B cell (primary cell): ENCODE measurements around the gene MUC6. TPM values are rescaled to one million over a fixed set of nuclear protein-coding genes. Genes with fewer than 3 reads are reported as not detected.

ENCODE experiments used
- ATAC-seq: fragments of 200-7000 bp; cut with Tn5 transposase; one replicate; pipeline ENCODE4 v1.10.0; 2021; ENCODE audit warnings: low read depth, mild to moderate bottlenecking, moderate number of reproducible peaks, moderate library complexity
- CTCF ChIA-PET: fragments of 350-600 bp; sonication (Branson Sonifier 250); formaldehyde crosslinking; loops from one replicate; lab custom pipeline; 2021; ENCODE audit warnings: antibody characterized with exemption, inconsistent platforms; lab: Charles Lee
- POLR2A ChIA-PET: fragments of 350-600 bp; sonication (Branson Sonifier 250); formaldehyde crosslinking; loops from one replicate; lab custom pipeline; 2021; ENCODE audit warnings: antibody characterized with exemption; lab: Charles Lee
- DNase-seq: peaks from one replicate; pipeline ENCODE4 v3.0.0; 2013
- H2AFZ ChIP-seq: 2 replicates; pipeline ENCODE4 v1.6.1; 2012; ENCODE audit warnings: mild to moderate bottlenecking, low read depth, low read length; ENCODE audit not compliant: insufficient read depth, poor library complexity, severe bottlenecking
- H3K27ac ChIP-seq, 2 donors: 1 replicate in 1 of 2; 2 replicates in 1 of 2; pipeline ENCODE4 v1.5.1; 2012 to 2013; ENCODE audit warnings: low read length in 2 of 2, mild to moderate bottlenecking in 2 of 2, moderate library complexity in 1 of 2
- H3K27me3 ChIP-seq, 4 experiments: fragments of 200-600 bp in 1 of 4; sonication (generic) in 1 of 4; replicated peaks in 1 of 4; 1 replicate in 2 of 4; 2 replicates in 2 of 4; pipeline versions ENCODE4 v1.6.1 to v1.7.0; 2013 to 2016; ENCODE audit warnings: low read length in 3 of 4, mild to moderate bottlenecking in 2 of 4, mixed read lengths in 1 of 4, moderate library complexity in 1 of 4; ENCODE audit not compliant: insufficient read depth in 4 of 4, control insufficient read depth in 3 of 4; ENCODE audit errors: control extremely low read depth in 1 of 4
- H3K36me3 ChIP-seq, 2 experiments: replicated peaks in 1 of 2; 1 replicate in 1 of 2; 2 replicates in 1 of 2; pipeline versions ENCODE4 v1.6.1 to v1.7.1; 2013; ENCODE audit warnings: low read length in 1 of 2; ENCODE audit not compliant: insufficient read depth in 2 of 2, control insufficient read depth in 1 of 2; ENCODE audit errors: control extremely low read depth in 1 of 2, extremely low read depth in 1 of 2
- H3K4me1 ChIP-seq, 2 donors: fragments of 200-600 bp in 1 of 2; sonication (generic) in 1 of 2; 1 replicate in 1 of 2; 2 replicates in 1 of 2; pipeline versions ENCODE4 v1.5.1 to v1.6.1; 2013 to 2017; ENCODE audit warnings: low read length in 2 of 2; ENCODE audit not compliant: control insufficient read depth in 2 of 2, insufficient read depth in 2 of 2
- H3K4me2 ChIP-seq: replicated peaks from 2 replicates; pipeline ENCODE3; 2012; ENCODE audit warnings: mild to moderate bottlenecking, low read depth, low read length; ENCODE audit not compliant: poor library complexity, severe bottlenecking
- H3K4me3 ChIP-seq, 5 experiments: fragments of 200-600 bp in 1 of 5; sonication (generic) in 1 of 5; 1 replicate in 3 of 5; 2 replicates in 2 of 5; pipeline versions ENCODE4 v1.5.1 to v1.7.0; 2011 to 2016; ENCODE audit warnings: low read length in 4 of 5, mild to moderate bottlenecking in 4 of 5, low read depth in 2 of 5, control low read depth in 1 of 5, moderate library complexity in 1 of 5; ENCODE audit not compliant: insufficient read depth in 1 of 5; ENCODE audit errors: control extremely low read depth in 1 of 5, extremely low read depth in 1 of 5
- H3K79me2 ChIP-seq: fragments of 200-600 bp; sonication (generic); one replicate; pipeline ENCODE4 v1.6.0; 2016; ENCODE audit warnings: low read length; ENCODE audit not compliant: control insufficient read depth, insufficient read depth
- H3K9ac ChIP-seq: fragments of 200-600 bp; sonication (generic); 2 replicates; pipeline ENCODE4 v1.6.1; 2017; ENCODE audit warnings: mild to moderate bottlenecking, low read length, moderate library complexity
- H3K9me3 ChIP-seq, 3 donors: one replicate each; pipeline versions ENCODE4 v1.6.1 to v1.7.1; 2013; ENCODE audit warnings: low read length in 2 of 3; ENCODE audit not compliant: control insufficient read depth in 2 of 3, insufficient read depth in 1 of 3; ENCODE audit errors: control extremely low read depth in 1 of 3
- H4K20me1 ChIP-seq: 2 replicates; pipeline ENCODE4 v1.6.0; 2012; ENCODE audit warnings: mild to moderate bottlenecking, low read length; ENCODE audit not compliant: insufficient read depth, control insufficient read depth, poor library complexity, severe bottlenecking
- H3K27ac Mint-ChIP-seq: one replicate; pipeline ENCODE4 v1.8.0; 2021; ENCODE audit warnings: mixed read lengths
- H3K27me3 Mint-ChIP-seq: one replicate; pipeline ENCODE4 v1.8.0; 2021; ENCODE audit warnings: mixed read lengths
- H3K4me1 Mint-ChIP-seq: one replicate; pipeline ENCODE4 v1.8.0; 2021; ENCODE audit warnings: mixed read lengths
- H3K4me3 Mint-ChIP-seq: one replicate; pipeline ENCODE4 v1.8.0; 2021; ENCODE audit warnings: mixed read lengths
- H3K9me3 Mint-ChIP-seq: one replicate; pipeline ENCODE4 v1.8.0; 2022; ENCODE audit warnings: mixed read lengths; ENCODE audit not compliant: insufficient read depth
- EZH2 ChIP-seq: IDR thresholded peaks from 2 replicates; pipeline ENCODE4 v1.6.1; 2012; ENCODE audit warnings: borderline replicate concordance, low read depth, mild to moderate bottlenecking, moderate library complexity, low read length; ENCODE audit not compliant: insufficient read depth, poor library complexity, severe bottlenecking
- WGBS: methylation state at CpG from one replicate; pipeline ENCODE4 v1.1.5; 2013; ENCODE audit warnings: missing lambda C conversion rate; ENCODE audit not compliant: insufficient coverage; 5-methylcytosine and 5-hydroxymethylcytosine counted together
- intact Hi-C: fragments of 100-400 bp; cut with micrococcal nuclease; formaldehyde crosslinking; loops from one replicate; pipeline ENCODE4 v1.10.0; 2022
- polyA plus RNA-seq: library from polyadenylated mRNA; depleted of rRNA; stranded (reverse); fragments of >200 nt; gene quantifications from 2 replicates; pipeline ENCODE4 v1.2.3, GENCODE V29; 2012
- total RNA-seq, 2 donors: library from RNA; stranded (reverse); fragments of 120-200 nt in 1 of 2; gene quantifications; 1 replicate in 1 of 2; 2 replicates in 1 of 2; pipeline versions ENCODE4 v1.2.3 to v1.2.4, GENCODE V29; 2013 to 2022
- TF ChIP-seq, protein P1 (sequence below): fragments of 200-600 bp; IDR thresholded peaks from one replicate; pipeline ENCODE4 v1.8.0; 2022; ENCODE audit warnings: antibody characterized with exemption, mild to moderate bottlenecking

The MUC6 gene
- total and polyA plus RNA-seq, 2 donors (not counting 1 experiment from before 2014, with no cell fraction given) = not detected

DNA sequence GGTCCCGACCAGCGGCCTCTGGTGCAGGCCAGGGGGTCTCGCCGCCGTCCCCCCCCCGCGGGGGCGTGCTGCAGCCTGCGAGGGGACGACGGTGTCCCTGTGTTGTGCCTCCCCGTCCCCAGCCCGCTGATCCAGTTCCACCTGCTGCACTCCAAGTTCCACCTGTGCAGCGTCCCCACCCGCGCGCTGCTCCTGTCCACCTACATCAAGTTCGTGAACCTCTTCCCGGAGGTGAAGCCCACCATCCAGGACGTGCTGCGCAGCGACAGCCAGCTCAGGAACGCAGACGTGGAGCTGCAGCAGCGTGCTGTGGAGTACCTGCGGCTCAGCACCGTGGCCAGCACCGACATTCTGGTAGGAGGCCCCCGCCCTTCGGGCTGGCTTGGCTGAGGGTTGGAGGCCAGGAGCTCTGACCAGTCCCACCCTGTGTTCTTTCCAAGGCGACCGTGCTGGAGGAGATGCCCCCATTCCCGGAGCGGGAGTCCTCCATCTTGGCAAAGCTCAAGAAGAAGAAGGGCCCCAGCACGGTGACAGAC lies 42.8 kb downstream of the MUC6 start:
- H3K27ac ChIP-seq = no peak overlapping the region
- peaks cover 23% of the 10 kb centered on the region for H4K20me1 ChIP-seq
- no peaks in the 10 kb centered on the region for H3K4me1 ChIP-seq
- ATAC-seq (no peak), DNase-seq (no peak)
- no peaks in the 10 kb centered on the region for H3K27me3 ChIP-seq
- peaks cover 4% of the 10 kb centered on the region for H3K79me2 ChIP-seq
- intact Hi-C loops = no loop called here
- Mint-ChIP-seq H3K27ac (no peak overlapping the region), H3K4me3 (no peak overlapping the region), H3K4me1 (peaks cover 10% of the 10 kb centered on the region), H3K9me3 (no peaks in the 10 kb centered on the region), H3K27me3 (no peaks in the 10 kb centered on the region)
- H3K4me2 ChIP-seq = no peak overlapping the region
- H2AFZ ChIP-seq = no peak overlapping the region
- 99% methylated on average over 35 of the region's 35 CpGs for WGBS
- no peak overlapping the region for H3K9ac ChIP-seq
- POLR2A ChIA-PET = no interaction called here
- H3K9me3 ChIP-seq = no peaks in the 10 kb centered on the region
- TF ChIP-seq, protein P1, sequence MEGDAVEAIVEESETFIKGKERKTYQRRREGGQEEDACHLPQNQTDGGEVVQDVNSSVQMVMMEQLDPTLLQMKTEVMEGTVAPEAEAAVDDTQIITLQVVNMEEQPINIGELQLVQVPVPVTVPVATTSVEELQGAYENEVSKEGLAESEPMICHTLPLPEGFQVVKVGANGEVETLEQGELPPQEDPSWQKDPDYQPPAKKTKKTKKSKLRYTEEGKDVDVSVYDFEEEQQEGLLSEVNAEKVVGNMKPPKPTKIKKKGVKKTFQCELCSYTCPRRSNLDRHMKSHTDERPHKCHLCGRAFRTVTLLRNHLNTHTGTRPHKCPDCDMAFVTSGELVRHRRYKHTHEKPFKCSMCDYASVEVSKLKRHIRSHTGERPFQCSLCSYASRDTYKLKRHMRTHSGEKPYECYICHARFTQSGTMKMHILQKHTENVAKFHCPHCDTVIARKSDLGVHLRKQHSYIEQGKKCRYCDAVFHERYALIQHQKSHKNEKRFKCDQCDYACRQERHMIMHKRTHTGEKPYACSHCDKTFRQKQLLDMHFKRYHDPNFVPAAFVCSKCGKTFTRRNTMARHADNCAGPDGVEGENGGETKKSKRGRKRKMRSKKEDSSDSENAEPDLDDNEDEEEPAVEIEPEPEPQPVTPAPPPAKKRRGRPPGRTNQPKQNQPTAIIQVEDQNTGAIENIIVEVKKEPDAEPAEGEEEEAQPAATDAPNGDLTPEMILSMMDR = no peak
- no peak for TF ChIP-seq EZH2
- H3K4me3 ChIP-seq = no peak overlapping the region
- H3K36me3 ChIP-seq = peaks cover 6 to 46% of the 10 kb centered on the region in 2 experiments
- CTCF ChIA-PET = no interaction called here

DNA sequence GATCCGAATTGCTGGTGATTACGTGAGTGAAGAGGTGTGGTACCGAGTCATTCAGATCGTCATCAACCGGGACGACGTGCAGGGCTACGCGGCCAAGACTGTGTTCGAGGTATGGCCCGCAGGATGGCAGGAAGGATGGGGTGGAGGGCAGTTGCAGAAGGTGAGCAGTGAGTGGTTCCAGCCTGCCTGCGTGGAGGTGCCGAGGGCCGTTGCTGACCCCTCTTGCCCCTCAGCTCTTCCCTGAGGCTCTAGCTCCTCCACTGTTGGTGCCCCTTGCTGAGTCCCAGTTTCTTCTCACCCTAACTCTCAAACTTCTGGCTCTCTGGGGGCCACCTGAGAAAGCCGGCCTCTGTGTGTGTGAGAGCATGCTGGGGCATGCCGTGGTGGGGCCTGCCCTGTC lies 43.9 kb downstream of the MUC6 start:
- Histone ChIP-seq H3K27me3 (no peaks in the 10 kb centered on the region), H3K4me1 (no peaks in the 10 kb centered on the region), H3K9ac (no peak overlapping the region), H2AFZ (no peak overlapping the region), H3K27ac (no peak overlapping the region), H3K79me2 (peaks cover 4% of the 10 kb centered on the region), H3K4me2 (no peak overlapping the region), H4K20me1 (peaks cover 23% of the 10 kb centered on the region), H3K4me3 (no peak overlapping the region), H3K36me3 (peaks cover 6 to 54% of the 10 kb centered on the region in 2 experiments), H3K9me3 (no peaks in the 10 kb centered on the region)
- intact Hi-C loops = no loop called here
- Mint-ChIP-seq H3K27me3 (no peaks in the 10 kb centered on the region), H3K27ac (no peak overlapping the region), H3K4me1 (peaks cover 10% of the 10 kb centered on the region), H3K9me3 (no peaks in the 10 kb centered on the region), H3K4me3 (no peak overlapping the region)
- CTCF ChIA-PET = no interaction called here
- POLR2A ChIA-PET = no interaction called here
- ATAC-seq (no peak), DNase-seq (no peak)
- WGBS = 99% methylated on average over 16 of the region's 16 CpGs
- TF ChIP-seq EZH2 = no peak
- TF ChIP-seq, protein P1 = no peak
